ENCODE measurements around the gene PAK2. TPM values are rescaled to one million over a fixed set of nuclear protein-coding genes. Genes with fewer than 3 reads are reported as not detected.
"Not testable (repeated sequence)": the region's sequence is repeated elsewhere in the genome, so short reads cannot be mapped to it uniquely, and the experiment has no call there.

The PAK2 gene
- total RNA-seq, 2 experiments from 2014 or later, result 57.6 to 82.2 TPM

DNA sequence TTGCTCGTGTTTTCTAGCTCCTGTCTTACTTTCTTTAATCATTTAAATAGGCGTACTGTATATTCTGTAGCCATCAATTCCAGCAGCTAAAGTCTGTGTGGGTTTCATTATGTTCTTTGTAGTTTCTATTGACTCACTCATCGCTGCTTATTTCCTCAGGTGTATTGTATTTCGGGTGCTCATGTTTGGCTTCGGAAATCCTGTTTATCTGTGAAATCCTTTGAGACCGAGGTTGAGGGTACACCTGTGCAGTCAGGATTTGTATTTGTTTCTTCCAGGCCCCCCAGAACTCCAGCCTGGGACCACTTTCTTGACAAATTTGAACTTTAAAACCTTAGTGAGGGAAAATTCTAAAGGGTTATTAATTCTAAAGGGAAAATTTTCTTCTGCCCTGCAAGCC lies 2.0 kb upstream of the PAK2 start:
- ATAC-seq (no peak), DNase-seq (no peak)
- no peak overlapping the region for H3K4me3 Mint-ChIP-seq
- no peak overlapping the region for H3K27ac Mint-ChIP-seq
- H3K4me1 Mint-ChIP-seq, result peaks cover 11% of the 10 kb centered on the region
- intact Hi-C loops (cut with DNase I, micrococcal nuclease), result loop anchor here in 1 of 2 experiments (2.0 kb wide), 1 partner anchor 305 kb away; the partner anchor contains the start of gene UBXN7
- peaks cover 3% of the 10 kb centered on the region for H3K9me3 Mint-ChIP-seq (ENCODE audit: low read depth)
- H3K27me3 Mint-ChIP-seq, result no peaks in the 10 kb centered on the region
- ChIA-PET CTCF (no interaction called here), POLR2A (interaction anchor here (0.6 kb wide), 1 partner anchor 304 kb away, joined by 3 read pairs; no protein-coding TSS in a partner anchor)
- peaks cover 24% of the 10 kb centered on the region for H3K36me3 Mint-ChIP-seq (ENCODE audit: low read depth)

DNA sequence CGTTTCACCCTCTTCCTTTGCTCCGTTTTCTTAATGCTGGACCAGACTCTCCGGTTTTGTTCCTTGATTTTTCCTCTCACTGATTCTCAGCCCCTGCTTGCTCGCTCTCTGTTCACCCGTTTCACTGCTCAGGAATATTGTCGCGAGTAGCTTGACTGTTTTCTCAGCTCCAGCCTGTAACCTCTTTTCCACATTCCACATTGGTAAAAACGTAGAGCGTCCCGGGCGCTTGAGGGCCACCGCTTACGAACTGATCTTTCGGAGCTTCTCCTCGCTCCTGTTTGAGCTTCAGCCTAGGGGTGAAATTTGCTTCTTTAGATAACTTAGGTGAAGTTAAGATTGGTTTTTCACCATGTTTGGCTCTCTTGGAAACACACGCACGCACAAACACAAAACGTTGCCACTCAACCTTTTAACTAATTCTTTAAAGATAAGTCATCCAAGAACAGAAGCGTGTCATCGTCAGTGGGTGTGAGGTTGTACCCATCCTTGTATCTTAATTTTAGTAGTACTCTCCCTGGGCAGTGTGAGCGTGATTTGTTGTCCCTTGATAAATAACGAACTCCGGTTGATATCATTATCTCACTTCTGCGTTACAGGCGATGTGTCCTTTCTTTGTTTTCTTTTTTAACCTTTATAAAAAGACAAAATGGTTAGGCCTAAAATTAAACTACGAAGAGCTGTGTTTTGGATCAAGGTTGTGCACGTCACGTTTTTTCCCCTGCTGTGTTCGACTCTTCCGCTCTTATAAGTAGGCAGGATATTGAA lies 1.0 kb downstream of the PAK2 start:
- ChIA-PET CTCF (interaction anchor here (0.7 to 1.5 kb wide), 9 partner anchors 15 to 212 kb away, joined by 3 to 5 read pairs (median 3); partner anchors contain the start of genes CEP19 and PIGX), POLR2A (interaction anchor here (0.6 to 2.9 kb wide), 4 partner anchors 28 to 238 kb away, joined by 3 to 10 read pairs (median 3); partner anchors contain the start of genes CEP19, PIGX and SENP5)
- ATAC-seq, result peak; percentile 45
- peaks cover 25% of the 10 kb centered on the region for H3K4me1 Mint-ChIP-seq
- H3K9me3 Mint-ChIP-seq (ENCODE audit: low read depth), result peaks cover 3% of the 10 kb centered on the region
- intact Hi-C loops (cut with DNase I, micrococcal nuclease), result loop anchor here (1.0 to 5.0 kb wide), 3 partner anchors 62 to 202 kb away; partner anchors contain the start of gene NCBP2 (in 1 of the 2)
- peak overlapping the region; percentile 93 for H3K4me3 Mint-ChIP-seq
- peak; percentile 69 for DNase-seq
- no peaks in the 10 kb centered on the region for H3K27me3 Mint-ChIP-seq
- peak overlapping the region; percentile 99 for H3K27ac Mint-ChIP-seq
- peaks cover 15% of the 10 kb centered on the region for H3K36me3 Mint-ChIP-seq (ENCODE audit: low read depth)

- H3K27me3 Mint-ChIP-seq, result no peaks in the 10 kb centered on the region
- peaks cover 3% of the 10 kb centered on the region for H3K9me3 Mint-ChIP-seq (ENCODE audit: low read depth)
- H3K27ac Mint-ChIP-seq, result peak overlapping the region; percentile 99
- ChIA-PET POLR2A (interaction anchor here (2.9 kb wide), 1 partner anchor 29 kb away, joined by 10 read pairs; the partner anchor contains the start of genes CEP19 and PIGX), CTCF (interaction anchor here (0.7 to 1.5 kb wide), 4 partner anchors 16 to 56 kb away, joined by 3 to 4 read pairs (median 3); no protein-coding TSS in a partner anchor)
- H3K4me1 Mint-ChIP-seq, result peaks cover 29% of the 10 kb centered on the region
- intact Hi-C loops (cut with DNase I, micrococcal nuclease), result loop anchor here in 1 of 2 experiments (5.0 kb wide), 1 partner anchor 61 kb away; no protein-coding TSS in a partner anchor
- peak overlapping the region; percentile 93 for H3K4me3 Mint-ChIP-seq
- DNase-seq (no peak), ATAC-seq (no peak)
- peaks cover 21% of the 10 kb centered on the region for H3K36me3 Mint-ChIP-seq (ENCODE audit: low read depth)
Observed at GRCh38 chr3:196741249-196741889, 1.7 kb downstream of the PAK2 start.

GRCh38 chr3:196743569-196743968 lies 3.9 kb downstream of the PAK2 start:
- DNase-seq; H3K9me3 Mint-ChIP-seq (ENCODE audit: low read depth); H3K27ac Mint-ChIP-seq; H3K4me3 Mint-ChIP-seq; ATAC-seq; POLR2A ChIA-PET; H3K27me3 Mint-ChIP-seq: not testable (repeated sequence)
- CTCF ChIA-PET, result interaction anchor here (1.4 kb wide), 1 partner anchor 215 kb away, joined by 4 read pairs; no protein-coding TSS in a partner anchor
- intact Hi-C loops (cut with DNase I, micrococcal nuclease), result loop anchor here in 1 of 2 experiments (5.0 kb wide), 1 partner anchor 59 kb away; no protein-coding TSS in a partner anchor
- Mint-ChIP-seq H3K4me1 (peaks cover 43% of the 10 kb centered on the region), H3K36me3 (ENCODE audit: low read depth) (peaks cover 30% of the 10 kb centered on the region)

DNA sequence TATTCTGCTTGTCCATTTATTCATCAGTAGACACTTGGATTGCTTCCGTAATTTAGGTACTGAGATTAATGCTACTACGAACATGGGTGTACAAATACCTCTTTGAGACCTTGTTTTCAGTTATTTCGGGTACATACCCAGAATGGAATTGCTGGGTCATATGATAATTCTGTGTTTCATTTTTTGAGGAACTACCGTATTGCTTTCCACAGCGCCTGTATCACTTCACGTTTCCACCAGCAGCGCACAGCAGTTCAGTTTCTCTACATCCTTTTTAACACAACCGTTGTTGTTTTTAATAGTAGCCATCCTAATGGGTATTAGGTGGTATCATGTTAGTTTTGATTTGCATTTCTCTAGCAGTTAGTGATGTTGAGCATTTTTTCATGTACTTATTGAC lies 9.5 kb downstream of the PAK2 start:
- Mint-ChIP-seq H3K27ac (no peak overlapping the region), H3K4me3 (no peak overlapping the region), H3K36me3 (ENCODE audit: low read depth) (peaks cover 56% of the 10 kb centered on the region), H3K27me3 (no peaks in the 10 kb centered on the region), H3K4me1 (peaks cover 56% of the 10 kb centered on the region), H3K9me3 (ENCODE audit: low read depth) (peaks cover 2% of the 10 kb centered on the region)
- CTCF ChIA-PET, result no interaction called here
- POLR2A ChIA-PET, result no interaction called here
- ATAC-seq (no peak), DNase-seq (no peak)
- intact Hi-C loops (cut with DNase I, micrococcal nuclease), result no loop called here

DNA sequence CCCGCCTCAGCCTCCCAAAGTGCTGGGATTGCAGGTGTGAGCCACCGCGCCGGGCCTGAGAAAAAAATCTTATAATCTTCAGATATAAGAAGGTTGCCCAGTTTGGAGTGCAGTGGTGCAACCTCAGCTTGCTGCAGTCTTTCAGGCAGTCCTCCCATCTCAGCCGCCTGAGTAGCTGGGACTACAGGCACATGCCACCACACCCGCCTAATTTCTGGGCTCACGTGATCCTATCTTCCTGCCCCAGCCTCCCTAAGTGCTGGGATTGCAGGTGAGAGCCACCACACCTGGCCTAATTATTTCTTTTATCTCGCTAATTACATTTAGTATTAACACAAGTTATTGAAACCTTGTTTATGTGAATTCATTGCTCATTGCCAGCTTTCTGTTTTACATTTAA lies 13.5 kb downstream of the PAK2 start:
- DNase-seq (no peak), ATAC-seq (peak; percentile 7)
- Mint-ChIP-seq H3K4me3 (no peak overlapping the region), H3K9me3 (ENCODE audit: low read depth) (peaks cover 20% of the 10 kb centered on the region), H3K27ac (peak overlapping the region; percentile 13), H3K27me3 (no peaks in the 10 kb centered on the region), H3K4me1 (peaks cover 58% of the 10 kb centered on the region), H3K36me3 (ENCODE audit: low read depth) (peaks cover 79% of the 10 kb centered on the region)
- intact Hi-C loops (cut with DNase I, micrococcal nuclease), result no loop called here
- CTCF ChIA-PET, result interaction anchor here (1.7 kb wide), 1 partner anchor 144 kb away, joined by 6 read pairs; no protein-coding TSS in a partner anchor
- POLR2A ChIA-PET, result no interaction called here

DNA sequence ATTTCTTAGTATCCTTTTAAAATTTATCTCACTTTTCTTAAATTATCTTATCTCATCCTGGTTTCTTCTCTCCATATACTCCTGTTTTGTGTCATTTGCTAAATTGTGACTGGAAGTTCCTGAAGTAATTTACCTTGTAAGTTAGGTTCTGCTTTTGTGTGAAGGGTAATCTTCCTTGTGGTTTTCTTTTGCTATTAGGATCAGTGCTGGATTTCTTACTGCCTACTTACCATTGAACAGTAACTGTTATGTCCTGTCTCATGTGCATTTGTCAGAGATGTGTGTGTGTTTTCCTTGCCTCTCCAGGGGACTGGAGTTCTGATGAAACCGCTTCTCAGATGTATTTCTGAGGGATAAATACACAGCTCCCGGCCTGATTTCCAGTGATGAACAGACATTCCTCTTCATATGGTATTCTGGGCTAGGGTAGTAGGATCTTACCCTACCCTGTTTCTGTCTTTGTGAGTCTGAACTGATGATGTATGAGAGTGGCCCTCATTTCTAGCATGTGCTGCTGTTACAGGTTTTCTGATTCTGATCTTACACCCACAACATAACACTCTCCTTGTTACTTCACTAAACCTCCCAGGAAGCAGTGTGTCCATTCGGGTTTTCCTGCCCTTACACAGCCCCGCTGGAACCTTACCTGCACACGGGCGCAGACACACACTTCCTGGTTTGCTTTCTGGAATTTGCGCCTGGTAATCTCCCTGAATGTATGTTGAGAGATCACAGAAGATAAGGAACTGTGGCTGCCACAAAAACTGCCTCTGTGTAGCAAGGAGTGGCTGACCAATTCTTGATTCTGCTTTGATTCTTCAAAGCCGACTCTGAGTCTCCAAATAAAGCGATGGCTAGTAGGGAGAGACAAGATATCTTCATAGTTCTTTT lies 14.7 kb downstream of the PAK2 start:
- peaks cover 20% of the 10 kb centered on the region for H3K9me3 Mint-ChIP-seq (ENCODE audit: low read depth)
- peaks cover 69% of the 10 kb centered on the region for H3K36me3 Mint-ChIP-seq (ENCODE audit: low read depth)
- no peaks in the 10 kb centered on the region for H3K27me3 Mint-ChIP-seq
- CTCF ChIA-PET, result no interaction called here
- POLR2A ChIA-PET, result no interaction called here
- peak overlapping the region; percentile 38 for H3K27ac Mint-ChIP-seq
- no peak for ATAC-seq
- no peak overlapping the region for H3K4me3 Mint-ChIP-seq
- intact Hi-C loops (cut with DNase I, micrococcal nuclease), result no loop called here
- DNase-seq, result no peak
- peaks cover 55% of the 10 kb centered on the region for H3K4me1 Mint-ChIP-seq

DNA sequence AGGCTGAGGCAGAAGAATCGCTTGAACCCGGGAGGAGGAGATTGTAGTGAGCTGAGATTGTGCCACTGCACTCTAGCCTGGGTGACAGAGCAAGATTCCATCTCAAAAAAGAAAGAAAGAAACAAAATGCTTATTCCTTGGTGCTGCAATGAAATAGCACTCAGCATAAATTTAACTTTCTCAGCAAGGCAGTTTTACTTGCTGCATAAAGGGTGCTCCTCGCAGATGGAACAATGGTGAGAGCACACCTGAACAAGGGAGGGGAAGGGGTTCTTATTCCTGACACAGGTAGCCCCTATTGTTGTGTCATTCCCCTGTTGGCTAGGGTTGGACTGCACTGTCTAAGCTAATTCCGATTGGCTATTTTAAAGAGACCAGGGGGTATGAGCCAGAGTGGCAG lies 17.1 kb downstream of the PAK2 start:
- CTCF ChIA-PET, result interaction anchor here (0.9 kb wide), 1 partner anchor 17 kb away, joined by 3 read pairs; the partner anchor contains the start of gene PAK2
- H3K4me3 Mint-ChIP-seq, result no peak overlapping the region

GRCh38 chr3:196757876-196758739 lies 18.5 kb downstream of the PAK2 start:
- DNase-seq (peak; percentile 22), ATAC-seq (peak; percentile 64)
- peak overlapping the region; percentile 22 for H3K27ac Mint-ChIP-seq
- ChIA-PET POLR2A (no interaction called here), CTCF (interaction anchor here (0.7 to 1.4 kb wide), 3 partner anchors 13 to 248 kb away, joined by 3 to 6 read pairs (median 5); no protein-coding TSS in a partner anchor)
- peaks cover 18% of the 10 kb centered on the region for H3K9me3 Mint-ChIP-seq (ENCODE audit: low read depth)
- H3K4me1 Mint-ChIP-seq, result peaks cover 48% of the 10 kb centered on the region
- no peaks in the 10 kb centered on the region for H3K27me3 Mint-ChIP-seq
- peaks cover 64% of the 10 kb centered on the region for H3K36me3 Mint-ChIP-seq (ENCODE audit: low read depth)
- H3K4me3 Mint-ChIP-seq, result no peak overlapping the region
- intact Hi-C loops (cut with DNase I, micrococcal nuclease), result no loop called here

More for the DNA sequence above, 17.1 kb downstream of the PAK2 start:
- Mint-ChIP-seq H3K27me3 (no peaks in the 10 kb centered on the region), H3K27ac (peak overlapping the region; percentile 21), H3K36me3 (ENCODE audit: low read depth) (peaks cover 63% of the 10 kb centered on the region), H3K4me1 (peaks cover 45% of the 10 kb centered on the region), H3K9me3 (ENCODE audit: low read depth) (peaks cover 18% of the 10 kb centered on the region)
- ATAC-seq, result no peak
- no peak for DNase-seq
- intact Hi-C loops (cut with DNase I, micrococcal nuclease), result no loop called here
- POLR2A ChIA-PET, result no interaction called here

DNA sequence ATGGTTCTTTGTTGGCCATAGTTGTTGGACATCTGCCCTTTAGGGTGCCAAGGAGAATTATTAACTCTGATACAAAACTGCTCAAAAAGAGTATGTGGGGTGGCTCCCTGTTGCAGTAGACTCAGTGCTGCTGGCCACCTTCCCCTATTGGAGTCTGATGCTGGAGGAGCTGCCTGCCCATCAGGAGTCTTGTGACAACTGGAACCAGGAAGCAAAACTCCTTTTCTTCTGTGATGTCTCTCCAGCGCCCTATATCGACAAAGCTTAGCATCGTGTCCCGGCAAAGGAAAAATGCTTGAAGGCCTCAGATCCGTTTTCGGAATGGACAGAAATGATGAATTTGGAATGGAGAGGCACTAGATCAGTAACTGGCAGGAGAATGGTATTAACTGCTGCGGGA lies 23.5 kb downstream of the PAK2 start:
- H3K27ac Mint-ChIP-seq, result no peak overlapping the region
- H3K4me1 Mint-ChIP-seq, result peaks cover 21% of the 10 kb centered on the region
- CTCF ChIA-PET, result interaction anchor here (0.8 kb wide), 1 partner anchor 12 kb away, joined by 3 read pairs; no protein-coding TSS in a partner anchor

More for the DNA sequence above, 23.5 kb downstream of the PAK2 start:
- Mint-ChIP-seq H3K4me3 (no peak overlapping the region), H3K36me3 (ENCODE audit: low read depth) (peaks cover 31% of the 10 kb centered on the region), H3K27me3 (no peaks in the 10 kb centered on the region), H3K9me3 (ENCODE audit: low read depth) (no peaks in the 10 kb centered on the region)
- no peak for ATAC-seq
- POLR2A ChIA-PET, result no interaction called here
- DNase-seq, result no peak
- intact Hi-C loops (cut with DNase I, micrococcal nuclease), result no loop called here
